Mucosa of stomach (tissue), 1 donor: ENCODE results near the gene PRAMEF33.
"Not testable (repeated sequence)": the region's sequence is repeated elsewhere in the genome, so short reads cannot be mapped to it uniquely, and the experiment has no call there.

Experiments used
- H3K27me3 ChIP-seq: one replicate; pipeline ENCODE4 v1.7.0; 2013; ENCODE audit warnings: mild to moderate bottlenecking, low read length; ENCODE audit not compliant: control insufficient read depth, insufficient read depth
- H3K36me3 ChIP-seq: one replicate; pipeline ENCODE4 v1.7.0; 2013; ENCODE audit warnings: low read length; ENCODE audit not compliant: control insufficient read depth, insufficient read depth
- H3K4me1 ChIP-seq: one replicate; pipeline ENCODE4 v1.7.0; 2013; ENCODE audit warnings: mild to moderate bottlenecking, low read length; ENCODE audit not compliant: control insufficient read depth, insufficient read depth
- H3K4me3 ChIP-seq: one replicate; pipeline ENCODE4 v1.7.0; 2013; ENCODE audit warnings: low read length
- H3K9ac ChIP-seq: one replicate; pipeline ENCODE4 v1.7.0; 2013; ENCODE audit warnings: mild to moderate bottlenecking, low read length, moderate library complexity
- H3K9me3 ChIP-seq: one replicate; pipeline ENCODE4 v1.7.0; 2013; ENCODE audit warnings: mild to moderate bottlenecking, low read length, moderate library complexity; ENCODE audit not compliant: control insufficient read depth
- donor health status: Pancreatic carcinoma.

PRAMEF33 gene, protein sequence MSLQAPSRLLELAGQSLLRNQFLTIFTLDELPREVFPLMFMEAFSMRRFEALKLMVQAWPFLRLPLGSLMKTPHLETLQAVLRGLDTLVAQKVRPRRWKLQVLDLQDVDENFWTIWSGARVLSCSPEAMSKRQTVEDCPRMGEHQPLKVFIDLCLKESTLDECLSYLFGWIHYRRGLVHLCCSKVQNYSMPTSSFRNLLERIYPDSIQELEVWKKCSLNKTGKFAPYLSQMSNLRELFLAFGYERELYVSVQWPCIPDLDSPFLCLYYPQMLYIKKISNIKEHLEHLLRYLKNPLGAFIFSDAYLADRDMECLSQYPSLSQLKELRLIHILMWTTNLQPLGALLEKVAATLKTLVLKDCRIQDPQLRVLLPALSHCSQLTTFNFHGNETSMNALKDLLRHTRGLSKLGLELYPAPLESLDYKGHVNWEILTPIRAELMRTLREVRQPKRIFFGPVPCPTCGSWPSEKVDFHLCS

DNA sequence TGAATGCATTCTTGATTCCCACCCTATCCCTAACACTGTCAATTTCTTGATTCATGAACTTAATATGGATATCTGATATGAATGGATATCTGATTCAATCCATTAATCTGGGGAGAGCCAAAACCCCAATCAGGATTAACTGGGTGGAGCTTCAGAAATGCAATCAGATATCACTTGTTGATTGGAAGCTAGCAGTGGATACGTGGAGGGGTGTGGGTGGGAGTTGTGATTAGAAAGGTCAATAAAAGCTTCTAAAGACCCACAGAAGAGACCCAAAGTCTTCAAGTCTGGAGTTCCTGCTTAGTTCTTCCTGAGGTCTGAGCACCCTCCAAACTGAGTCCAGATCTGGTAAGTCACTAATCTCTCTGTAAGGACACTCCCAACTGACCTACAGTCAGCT is at the start of gene PRAMEF33:
Gene PRAMEF33 (plus strand): TSS at position 301 of the 400 bp plus-strand sequence. CDS start 2,416 bp downstream, outside the sequence.
- not testable (repeated sequence) for H3K4me1 ChIP-seq, H3K4me3 ChIP-seq, H3K36me3 ChIP-seq, H3K27me3 ChIP-seq, H3K9ac ChIP-seq, H3K9me3 ChIP-seq

DNA sequence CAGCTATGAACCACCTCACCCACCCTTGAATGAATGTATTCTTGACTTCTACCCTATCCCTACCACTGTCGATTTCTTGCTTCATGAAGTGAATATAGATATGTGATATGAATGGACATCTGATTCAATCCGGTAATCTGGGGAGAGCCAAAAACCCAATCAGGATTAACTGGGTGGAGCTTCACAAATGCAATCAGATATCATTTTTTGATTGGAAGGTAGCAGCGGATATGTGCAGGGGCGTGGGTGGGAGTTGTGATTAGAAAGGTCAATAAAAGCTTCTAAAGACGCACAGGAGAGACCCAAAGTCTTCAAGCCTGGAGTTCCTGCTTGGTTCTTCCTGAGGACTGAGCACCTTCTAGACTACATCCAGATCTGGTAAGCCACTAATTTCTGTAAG is 49.4 kb upstream of the PRAMEF33 start, which contains the start of gene PRAMEF5:
Gene PRAMEF5 (plus strand): TSS at position 301 of the 400 bp plus-strand sequence. CDS start 5,071 bp downstream, outside the sequence.
- H3K9ac ChIP-seq, H3K27me3 ChIP-seq, H3K9me3 ChIP-seq, H3K4me1 ChIP-seq, H3K36me3 ChIP-seq, H3K4me3 ChIP-seq: not testable (repeated sequence)

DNA sequence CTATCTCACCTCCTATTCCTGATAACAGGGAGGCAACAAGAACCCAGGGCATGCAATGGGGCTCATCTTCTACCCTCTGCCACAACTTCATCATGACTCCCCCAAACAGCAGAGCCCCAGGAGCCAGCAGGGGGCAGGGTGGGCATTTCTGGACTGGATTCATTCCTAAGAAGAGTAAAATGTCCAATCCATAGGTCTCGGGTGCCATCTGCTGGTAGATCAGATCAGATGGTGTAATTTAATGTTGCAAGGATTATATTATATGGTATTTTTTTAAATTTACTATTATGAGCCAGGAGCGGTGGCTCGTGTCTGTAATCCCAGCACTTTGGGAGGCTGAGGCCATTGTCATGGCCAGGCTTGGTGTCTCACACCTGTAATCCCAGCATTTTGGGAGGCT is 38.2 kb upstream of the PRAMEF33 start:
- not testable (repeated sequence) for H3K27me3 ChIP-seq, H3K9me3 ChIP-seq, H3K4me3 ChIP-seq, H3K4me1 ChIP-seq, H3K9ac ChIP-seq, H3K36me3 ChIP-seq

DNA sequence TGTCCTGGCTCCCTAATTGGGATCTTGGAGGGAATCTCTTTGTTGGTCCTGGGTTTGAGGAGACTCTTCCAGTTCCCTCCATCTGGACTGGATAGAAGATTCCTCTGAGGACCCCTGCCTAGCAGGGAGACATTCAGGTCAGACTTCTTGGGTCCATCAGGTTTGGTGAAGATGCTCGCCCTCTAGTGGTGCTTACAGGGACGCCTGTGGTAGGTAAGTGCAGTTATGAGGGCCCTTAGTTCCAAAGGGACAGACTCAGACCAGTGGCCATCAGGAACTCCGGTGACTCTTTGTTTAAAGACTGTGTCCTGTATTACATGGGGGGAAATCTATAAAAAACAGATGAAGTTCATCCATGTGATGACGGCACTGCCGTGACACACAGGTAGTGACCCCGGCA is 26.3 kb upstream of the PRAMEF33 start:
- H3K36me3 ChIP-seq, H3K9me3 ChIP-seq, H3K4me3 ChIP-seq, H3K27me3 ChIP-seq, H3K9ac ChIP-seq, H3K4me1 ChIP-seq: not testable (repeated sequence)

DNA sequence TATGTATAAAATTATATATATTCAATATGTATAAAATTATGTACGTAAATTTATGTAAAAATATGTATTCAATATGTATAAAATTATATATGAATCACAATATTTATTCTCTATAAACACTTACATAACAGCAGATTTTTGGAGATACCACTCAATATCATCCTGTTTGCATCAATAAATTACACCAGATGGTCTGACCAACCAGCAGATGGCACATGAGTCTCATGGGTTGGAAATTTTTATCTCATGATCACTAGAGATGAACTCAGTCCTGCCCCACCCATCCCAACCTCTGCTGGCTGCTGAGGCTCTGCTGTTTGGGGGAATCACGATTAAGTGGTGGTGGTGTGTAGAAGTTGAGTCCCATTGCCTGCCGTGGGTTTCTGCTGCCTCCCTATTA is 23.7 kb upstream of the PRAMEF33 start:
- not testable (repeated sequence) for H3K4me1 ChIP-seq, H3K9me3 ChIP-seq, H3K27me3 ChIP-seq

DNA sequence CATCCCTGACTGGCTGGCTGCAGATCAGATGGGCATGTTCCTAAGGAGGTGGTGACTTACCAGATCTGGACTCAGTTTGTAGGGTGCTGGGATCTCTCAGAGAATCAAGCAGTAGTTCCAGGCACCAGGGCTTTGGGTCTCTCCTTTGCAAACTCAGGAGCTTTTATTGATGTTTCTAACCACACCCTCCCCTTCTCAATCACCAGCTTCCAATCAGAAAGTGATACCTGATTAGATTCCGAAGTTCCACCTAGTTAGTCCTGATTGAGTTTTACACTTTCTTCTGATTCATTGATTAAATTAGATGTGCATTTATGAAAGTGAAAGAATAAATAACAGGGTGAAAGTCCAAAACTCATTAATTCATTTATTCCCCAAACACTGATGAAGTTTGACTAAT is 18.3 kb upstream of the PRAMEF33 start, which contains the start of gene PRAMEF8:
Gene PRAMEF8 (minus strand): TSS at position 101 of the 400 bp plus-strand sequence. CDS start 1,046 bp downstream, outside the sequence.
- not testable (repeated sequence) for H3K9me3 ChIP-seq, H3K4me3 ChIP-seq, H3K36me3 ChIP-seq, H3K9ac ChIP-seq, H3K27me3 ChIP-seq, H3K4me1 ChIP-seq

More for the DNA sequence above, 23.7 kb upstream of the PRAMEF33 start:
- H3K4me3 ChIP-seq, H3K36me3 ChIP-seq, H3K9ac ChIP-seq: not testable (repeated sequence)

DNA sequence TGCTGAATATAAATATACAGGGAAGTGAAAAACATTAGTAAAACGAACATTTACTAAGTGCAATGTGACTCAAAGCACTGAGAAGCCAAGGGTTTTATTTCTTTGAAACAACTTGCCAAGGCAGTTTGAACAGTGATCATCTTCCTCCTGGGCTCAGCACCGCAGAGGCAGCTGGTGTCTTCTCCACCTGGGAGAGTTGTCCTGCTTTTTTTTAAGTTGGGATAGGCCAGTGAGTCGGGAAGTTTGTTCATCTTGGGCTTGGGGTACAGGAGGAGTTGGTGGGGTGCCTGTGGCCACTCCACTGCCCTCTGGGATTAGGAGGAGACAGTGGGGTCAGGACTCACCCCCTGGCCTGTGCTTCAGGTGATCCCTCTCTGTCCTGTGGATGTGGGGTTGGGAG is 14.3 kb upstream of the PRAMEF33 start:
- H3K36me3 ChIP-seq, H3K9me3 ChIP-seq, H3K4me3 ChIP-seq, H3K4me1 ChIP-seq, H3K27me3 ChIP-seq, H3K9ac ChIP-seq: not testable (repeated sequence)

DNA sequence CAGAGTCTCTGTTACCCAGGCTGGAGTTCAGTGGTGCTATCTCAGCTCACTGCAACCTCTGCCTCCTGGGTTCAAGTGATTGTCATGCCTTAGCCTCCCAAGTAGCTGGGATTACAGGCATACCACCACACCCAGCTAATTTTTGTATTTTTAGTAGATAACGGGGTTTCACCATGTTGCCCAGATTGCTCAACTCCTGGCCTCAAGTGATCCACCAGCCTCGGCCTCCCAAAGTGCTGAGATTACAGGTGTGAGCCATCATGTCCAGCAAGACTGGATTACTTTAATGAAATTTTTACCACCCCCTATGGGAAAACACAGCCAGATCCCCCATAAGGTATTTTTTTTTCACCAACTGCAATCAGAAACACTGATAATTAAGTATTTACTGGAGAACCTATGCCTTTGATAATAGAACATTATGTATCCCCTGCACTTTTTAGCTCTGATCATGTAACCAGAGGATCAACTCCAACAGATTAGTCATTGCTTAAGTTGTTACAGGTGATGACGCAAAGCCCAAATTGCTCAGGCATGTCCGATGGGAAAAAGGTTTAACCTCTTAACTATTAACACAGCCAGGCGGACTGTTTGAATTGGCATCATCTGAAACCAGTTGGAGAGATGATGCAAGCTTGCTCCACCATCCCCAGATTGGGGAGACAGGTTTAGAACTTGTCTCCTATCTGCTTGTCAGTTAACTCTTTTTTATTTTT is 6.0 kb upstream of the PRAMEF33 start:
- H3K27me3 ChIP-seq, H3K9ac ChIP-seq, H3K36me3 ChIP-seq, H3K4me3 ChIP-seq, H3K9me3 ChIP-seq, H3K4me1 ChIP-seq: not testable (repeated sequence)

DNA sequence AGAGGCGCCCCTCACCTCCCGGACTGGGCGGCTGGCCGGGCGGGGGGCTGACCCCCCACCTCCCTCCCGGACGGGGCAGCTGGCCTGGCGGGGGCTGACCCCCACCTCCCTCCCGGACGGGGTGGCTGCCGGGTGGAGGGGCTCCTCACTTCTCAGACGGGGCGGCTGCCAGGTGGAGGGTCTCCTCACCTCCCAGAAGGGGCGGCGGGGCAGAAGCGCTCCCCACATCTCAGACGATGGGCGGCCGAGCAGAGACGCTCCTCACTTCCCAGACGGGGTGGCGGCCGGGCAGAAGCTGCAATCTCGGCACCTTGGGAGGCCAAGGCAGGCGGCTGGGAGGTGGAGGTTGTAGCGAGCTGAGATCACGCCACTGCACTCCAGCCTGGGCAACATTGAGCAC is 4.6 kb upstream of the PRAMEF33 start:
- H3K4me3 ChIP-seq, H3K9me3 ChIP-seq, H3K9ac ChIP-seq, H3K27me3 ChIP-seq, H3K36me3 ChIP-seq, H3K4me1 ChIP-seq: not testable (repeated sequence)

DNA sequence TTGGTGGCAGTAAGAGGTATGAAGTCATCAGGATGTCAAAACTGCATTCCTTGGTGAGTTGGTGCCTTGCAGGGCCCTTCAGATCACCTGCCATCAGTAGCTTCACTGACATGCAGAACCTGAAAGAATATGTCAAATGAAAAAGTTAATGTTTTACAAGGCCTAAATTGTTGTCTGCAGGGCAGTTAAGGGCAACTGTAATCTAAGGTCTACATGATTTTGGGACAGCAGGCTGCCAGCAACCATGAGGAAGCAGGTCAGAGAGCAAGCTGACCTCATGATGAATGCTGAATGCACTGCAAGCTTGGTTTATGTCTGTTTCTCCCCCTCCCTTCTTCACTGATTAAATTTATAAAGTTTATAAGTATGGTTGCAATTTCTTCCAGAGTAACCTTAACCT is 1.1 kb upstream of the PRAMEF33 start:
- H3K36me3 ChIP-seq, H3K4me3 ChIP-seq, H3K9me3 ChIP-seq, H3K4me1 ChIP-seq, H3K27me3 ChIP-seq, H3K9ac ChIP-seq: not testable (repeated sequence)

DNA sequence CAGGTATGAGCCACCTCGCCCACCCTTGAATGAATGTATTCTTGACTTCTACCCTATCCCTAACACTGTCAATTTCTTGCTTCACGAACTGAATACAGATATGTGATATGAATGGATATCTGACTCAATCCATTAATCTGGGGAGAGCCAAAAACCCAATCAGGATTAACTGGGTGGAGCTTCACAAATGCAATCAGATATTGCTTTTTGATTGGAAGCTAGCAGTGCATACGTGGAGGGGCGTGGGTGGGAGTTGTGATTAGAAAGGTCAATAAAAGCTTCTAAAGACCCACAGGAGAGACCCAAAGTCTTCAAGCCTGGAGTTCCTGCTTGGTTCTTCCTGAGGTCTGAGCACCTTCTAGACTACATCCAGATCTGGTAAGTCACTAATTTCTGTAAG is 11.9 kb downstream of the PRAMEF33 start, which contains the start of gene PRAMEF15:
Gene PRAMEF15 (plus strand): TSS at position 301 of the 400 bp plus-strand sequence. CDS start 2,827 bp downstream, outside the sequence.
- H3K27me3 ChIP-seq, H3K4me1 ChIP-seq, H3K36me3 ChIP-seq, H3K9me3 ChIP-seq, H3K9ac ChIP-seq, H3K4me3 ChIP-seq: not testable (repeated sequence)

DNA sequence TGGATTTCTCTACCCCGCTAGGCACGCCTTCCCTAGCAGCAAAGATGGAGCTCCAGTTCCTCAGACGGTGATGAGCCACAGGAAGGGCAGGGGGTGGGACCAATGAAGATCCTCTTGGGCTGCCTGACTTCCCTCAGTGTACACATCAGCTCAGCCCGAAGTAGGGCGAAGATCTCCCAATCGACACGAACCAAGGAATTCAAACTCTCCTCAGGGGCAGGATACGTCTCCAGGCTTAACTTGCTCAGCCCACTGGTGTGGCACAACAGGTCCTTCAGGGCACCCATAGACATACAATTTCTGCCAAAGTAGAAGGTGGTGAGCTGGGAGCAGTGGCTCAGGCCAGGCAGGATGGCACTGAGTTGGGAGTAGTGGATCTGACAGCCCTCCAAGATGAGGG is 39.2 kb downstream of the PRAMEF33 start:
- H3K36me3 ChIP-seq, result not testable (repeated sequence)

More for the DNA sequence above, 39.2 kb downstream of the PRAMEF33 start:
- not testable (repeated sequence) for H3K9me3 ChIP-seq, H3K9ac ChIP-seq, H3K4me3 ChIP-seq, H3K4me1 ChIP-seq, H3K27me3 ChIP-seq
